ENCODE measurements around the gene ARPC1B. TPM values are rescaled to one million over a fixed set of nuclear protein-coding genes. Genes with fewer than 3 reads are reported as not detected.

ARPC1B gene
- total and polyA plus RNA-seq, 2 of the 8 experiments (the other 6 are each of a cell fraction or from before 2014, with no cell fraction given) = 64.5 to 115 TPM

DNA sequence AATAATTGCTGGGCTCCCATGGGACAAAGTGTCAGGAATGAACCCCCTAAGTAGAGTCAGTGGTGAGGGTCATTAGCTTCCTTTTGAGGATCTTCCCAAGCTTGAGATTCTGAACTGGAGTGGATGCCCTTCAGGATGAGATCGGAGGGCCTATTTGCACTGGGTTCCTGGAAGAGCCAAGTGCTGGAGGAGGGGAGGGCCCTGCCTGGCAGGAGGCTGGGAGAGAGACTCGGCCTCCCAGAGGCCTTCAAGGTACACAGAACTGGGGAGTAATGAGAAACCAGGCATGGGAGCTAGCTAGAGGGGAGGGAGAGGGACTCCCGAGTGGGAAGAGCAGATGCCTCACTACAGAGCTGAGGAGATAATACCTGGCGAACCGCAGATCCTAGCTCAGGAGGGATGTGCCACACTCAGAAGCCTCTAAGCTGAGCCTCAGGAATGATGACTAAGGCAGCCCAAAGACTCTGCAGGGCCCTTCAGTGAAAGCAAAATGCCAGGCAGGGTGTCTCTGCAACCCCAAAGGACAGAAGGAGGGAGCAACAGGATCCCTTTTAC, 24.4 kb downstream of the ARPC1B start:
- 90% methylated on average over 5 of the region's 5 CpGs; no CpG with 5 or more reads in 1 of the 2 experiments for WGBS, 2 experiments (ENCODE audit: extremely low coverage in 1 of 2, insufficient coverage in 1 of 2, insufficient read length in 1 of 2, insufficient replicate concordance in 2 of 2, low coverage in 1 of 2, low lambda C conversion rate in 2 of 2, missing lambda C conversion rate in 1 of 2)
- POLR2A ChIA-PET (ENCODE audit: partially characterized antibody) = interaction anchor here (0.8 to 3.7 kb wide), 12 partner anchors 9 to 437 kb away, joined by 3 to 39 read pairs (median 4); partner anchors contain the start of genes BUD31 and PDAP1

More for the DNA sequence above, 24.4 kb downstream of the ARPC1B start:
- Histone ChIP-seq H2BK15ac (ENCODE audit: low read length) (no peak overlapping the region), H2AK5ac (ENCODE audit: low read depth, low read length) (no peak overlapping the region), H4K8ac (ENCODE audit: extremely low read depth, insufficient read depth, low read length) (no peak overlapping the region; the same call in 1 of the 2 replicates), H3K27me3 (replicated peaks in 1 of 4; ENCODE audit: control insufficient read depth in 3 of 4, extremely low read depth in 1 of 4, insufficient read depth in 3 of 4, low read length in 3 of 4) (no peaks in the 10 kb centered on the region), H3K9ac (replicated peaks in 1 of 4; ENCODE audit: extremely low read depth in 1 of 4, low read depth in 3 of 4, low read length in 3 of 4) (no peak overlapping the region), H2BK12ac (ENCODE audit: low read depth, low read length) (no peak overlapping the region), H3K4me2 (ENCODE audit: insufficient read depth in 1 of 2, low read depth in 2 of 2, low read length in 2 of 2) (no peak overlapping the region), H2AFZ (ENCODE audit: low read length) (no peak overlapping the region), H3K23ac (ENCODE audit: insufficient read length) (no peak overlapping the region), H3K27ac (ENCODE audit: low read depth, low read length) (no peak overlapping the region), H4K91ac (replicated peaks; ENCODE audit: insufficient read length, low read length) (no peak overlapping the region), H3K23me2 (ENCODE audit: low read depth, low read length) (no peaks in the 10 kb centered on the region; the same call in 1 of the 2 replicates), H3K79me2 (ENCODE audit: control insufficient read depth in 1 of 2, insufficient read depth in 2 of 2, low read length in 2 of 2) (peaks cover 0 to 7% of the 10 kb centered on the region in 2 experiments; a peak in 2 of 4 replicates), H4K5ac (ENCODE audit: insufficient read length, low read depth, low read length) (no peak overlapping the region), H2BK120ac (replicated peaks; ENCODE audit: low read depth, low read length) (no peak overlapping the region), H3K9me3 (ENCODE audit: insufficient read depth in 2 of 2, low read depth in 1 of 2, low read length in 1 of 2) (no peaks in the 10 kb centered on the region), H3K4me3 (ENCODE audit: extremely low read depth in 1 of 4, insufficient read depth in 2 of 4, low read depth in 3 of 4, low read length in 4 of 4) (no peak overlapping the region), H2BK5ac (ENCODE audit: low read depth, low read length) (no peak overlapping the region), H3K36me3 (ENCODE audit: control insufficient read depth in 2 of 4, insufficient read depth in 4 of 4, low read length in 3 of 4) (peaks cover 26 to 85% (median 57%) of the 10 kb centered on the region in 4 experiments), H2BK20ac (ENCODE audit: low read length) (no peak overlapping the region), H4K20me1 (replicated peaks in 1 of 2; ENCODE audit: control insufficient read depth in 1 of 2, insufficient read depth in 2 of 2, low read length in 2 of 2) (peaks cover 12 to 35% of the 10 kb centered on the region in 2 experiments), H3K4me1 (replicated peaks in 1 of 4; ENCODE audit: control insufficient read depth in 3 of 4, insufficient read depth in 4 of 4, low read length in 3 of 4) (peaks cover 0 to 2% (median under 1%) of the 10 kb centered on the region in 4 experiments; a peak in 3 of 7 replicates), H3K79me1 (ENCODE audit: low read depth, low read length) (peaks cover 4% of the 10 kb centered on the region; the same call in 1 of the 2 replicates), H3K18ac (ENCODE audit: extremely low read depth, low read length) (no peak overlapping the region), H3K14ac (ENCODE audit: insufficient read length) (no peak overlapping the region), H3K56ac (replicated peaks; ENCODE audit: insufficient read length, low read depth, low read length) (no peak overlapping the region), H3K4ac (replicated peaks; ENCODE audit: insufficient read length, low read depth, low read length) (no peak overlapping the region)
- FAIRE-seq (no peak), DNase-seq (ENCODE audit: low read depth in 1 of 2, low spot score in 2 of 2) (no peak)
- CTCF ChIA-PET (ENCODE audit: partially characterized antibody) = interaction anchor here (0.6 to 2.5 kb wide), 10 partner anchors 12 to 1573 kb away, joined by 3 to 7 read pairs (median 3); no protein-coding TSS in a partner anchor
- no peak for TF ChIP-seq BCL11A (IDR thresholded peaks at IDR 0.05; ENCODE audit: low read depth in 2 of 2, low read length in 2 of 2)
- TF ChIP-seq, protein P1, sequence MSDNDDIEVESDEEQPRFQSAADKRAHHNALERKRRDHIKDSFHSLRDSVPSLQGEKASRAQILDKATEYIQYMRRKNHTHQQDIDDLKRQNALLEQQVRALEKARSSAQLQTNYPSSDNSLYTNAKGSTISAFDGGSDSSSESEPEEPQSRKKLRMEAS (IDR thresholded peaks at IDR 0.05) = no peak
- no peak for TF ChIP-seq TAF1 (IDR thresholded peaks at IDR 0.05; ENCODE audit: low read depth, low read length)
- TF ChIP-seq POU5F1 (IDR thresholded peaks at IDR 0.05; ENCODE audit: low read depth, low read length) = no peak
- no peak for TF ChIP-seq JUND (IDR thresholded peaks at IDR 0.05; ENCODE audit: low read length)
- no peak for TF ChIP-seq MAFK (IDR thresholded peaks at IDR 0.05; ENCODE audit: low read depth, low read length)
- TF ChIP-seq TBP (IDR thresholded peaks at IDR 0.05; ENCODE audit: low read depth, low read length) = no peak
- no peak for TF ChIP-seq JUN (IDR thresholded peaks at IDR 0.05; ENCODE audit: low read depth, low read length)

All from H1 (cell line).